ENCODE data around the gene CACNA2D3. TPM values are rescaled to one million over a fixed set of nuclear protein-coding genes. Genes with fewer than 3 reads are reported as not detected.

Gene CACNA2D3
- total RNA-seq, 1 experiment from 2014 or later, result not detected

DNA sequence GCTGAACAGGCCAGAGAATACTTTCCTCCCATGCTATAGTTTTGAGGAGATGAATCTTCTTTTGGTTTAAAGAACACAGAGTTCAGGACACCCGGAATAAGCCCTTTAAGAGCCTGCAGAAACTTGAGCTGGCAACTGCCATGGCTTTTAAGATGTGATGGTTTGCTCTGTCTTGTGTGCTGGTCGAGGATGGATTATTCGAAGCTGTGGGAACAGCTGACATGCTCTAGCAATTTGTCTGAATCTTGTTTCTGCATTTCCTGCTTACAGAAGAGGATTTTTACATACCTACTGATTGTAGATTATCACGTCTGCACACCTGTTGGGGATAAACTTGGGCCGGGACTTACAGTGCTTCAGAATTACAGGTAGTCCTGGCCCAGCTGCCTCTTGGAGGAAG lies 408.6 kb downstream of the CACNA2D3 start:
- in situ Hi-C loops (cut with HindIII; ENCODE audit: low sequenced_read_pairs), result no loop called here
- DNase-seq (ENCODE audit: low spot score), result no peak

GRCh38 chr3:54531741-54532140 lies 409.4 kb downstream of the CACNA2D3 start:
- DNase-seq (ENCODE audit: low spot score), result no peak
- in situ Hi-C loops (cut with HindIII; ENCODE audit: low sequenced_read_pairs), result no loop called here

GRCh38 chr3:54533856-54534255 lies 411.5 kb downstream of the CACNA2D3 start:
- in situ Hi-C loops (cut with HindIII; ENCODE audit: low sequenced_read_pairs), result no loop called here
- no peak for DNase-seq (ENCODE audit: low spot score)

GRCh38 chr3:54535619-54536018 lies 413.3 kb downstream of the CACNA2D3 start:
- DNase-seq (ENCODE audit: low spot score), result peak; percentile 12
- in situ Hi-C loops (cut with HindIII; ENCODE audit: low sequenced_read_pairs), result no loop called here

- in situ Hi-C loops (cut with HindIII; ENCODE audit: low sequenced_read_pairs), result no loop called here
- peak; percentile 83 for DNase-seq (ENCODE audit: low spot score)
These were observed 414.1 kb downstream of the CACNA2D3 start for GRCh38 chr3:54536450-54536849.

- DNase-seq (ENCODE audit: low spot score), result no peak
- in situ Hi-C loops (cut with HindIII; ENCODE audit: low sequenced_read_pairs), result no loop called here
These were observed 415.2 kb downstream of the CACNA2D3 start for GRCh38 chr3:54537506-54537905.

GRCh38 chr3:54538346-54538745 lies 416.0 kb downstream of the CACNA2D3 start:
- in situ Hi-C loops (cut with HindIII; ENCODE audit: low sequenced_read_pairs), result no loop called here

GRCh38 chr3:54541369-54541768 lies 419.0 kb downstream of the CACNA2D3 start:
- in situ Hi-C loops (cut with HindIII; ENCODE audit: low sequenced_read_pairs), result no loop called here
- no peak for DNase-seq (ENCODE audit: low spot score)

More at GRCh38 chr3:54538346-54538745, 416.0 kb downstream of the CACNA2D3 start:
- no peak for DNase-seq (ENCODE audit: low spot score)

GRCh38 chr3:54543446-54543845 lies 421.1 kb downstream of the CACNA2D3 start:
- no peak for DNase-seq (ENCODE audit: low spot score)
- in situ Hi-C loops (cut with HindIII; ENCODE audit: low sequenced_read_pairs), result no loop called here

- DNase-seq (ENCODE audit: low spot score), result no peak
- in situ Hi-C loops (cut with HindIII; ENCODE audit: low sequenced_read_pairs), result no loop called here
These were observed 424.7 kb downstream of the CACNA2D3 start for GRCh38 chr3:54547051-54547450.

GRCh38 chr3:54547846-54548245 lies 425.5 kb downstream of the CACNA2D3 start:
- no peak for DNase-seq (ENCODE audit: low spot score)
- in situ Hi-C loops (cut with HindIII; ENCODE audit: low sequenced_read_pairs), result no loop called here

- in situ Hi-C loops (cut with HindIII; ENCODE audit: low sequenced_read_pairs), result no loop called here
- DNase-seq (ENCODE audit: low spot score), result no peak
These were observed 427.4 kb downstream of the CACNA2D3 start for GRCh38 chr3:54549607-54550220.

GRCh38 chr3:54550221-54550977 lies 428.0 kb downstream of the CACNA2D3 start:
- no peak for DNase-seq (ENCODE audit: low spot score)
- in situ Hi-C loops (cut with HindIII; ENCODE audit: low sequenced_read_pairs), result no loop called here

- DNase-seq (ENCODE audit: low spot score), result no peak
These were observed 434.3 kb downstream of the CACNA2D3 start for GRCh38 chr3:54556630-54557029.

DNA sequence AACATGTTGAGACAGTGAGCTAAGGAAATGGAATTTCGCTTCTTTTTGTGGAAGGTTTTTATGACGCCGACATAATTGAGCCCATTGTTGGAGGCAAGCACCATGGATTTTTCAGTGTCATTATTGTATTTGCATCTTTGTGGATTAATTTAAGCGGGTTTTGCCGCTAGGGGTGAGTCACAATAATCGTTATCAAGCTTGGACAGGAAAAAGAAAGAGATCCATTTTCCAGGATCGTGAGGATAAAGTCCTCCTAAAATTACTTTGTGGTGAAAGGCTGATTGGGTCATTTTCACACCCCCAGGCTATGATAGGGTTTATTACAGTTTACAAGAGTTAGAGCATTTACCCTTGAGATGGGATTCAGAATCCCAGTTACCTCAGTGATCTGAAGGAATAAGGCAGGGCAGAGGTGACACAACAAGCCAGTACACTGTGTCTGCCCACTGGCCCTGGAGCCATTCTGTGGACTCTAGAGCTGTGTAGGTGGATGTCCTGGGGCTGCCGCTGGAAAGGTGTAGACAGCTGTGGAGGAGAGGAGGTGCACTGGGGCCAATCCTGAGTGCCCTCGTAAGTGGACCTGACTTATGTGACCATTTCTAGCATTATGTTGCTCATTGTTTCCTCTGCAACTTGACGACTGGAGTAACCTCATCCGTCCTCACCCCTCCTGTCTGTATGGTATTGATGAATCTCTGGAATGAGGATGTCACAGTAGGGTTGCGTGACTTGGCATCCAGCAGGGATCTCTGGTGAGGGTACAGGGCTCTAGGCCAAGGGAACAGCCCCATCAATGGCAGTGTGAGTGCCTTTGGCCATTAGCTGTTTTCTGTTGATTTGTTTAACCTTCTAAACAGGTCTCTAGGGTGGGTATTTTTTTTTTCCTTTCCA lies 435.4 kb downstream of the CACNA2D3 start:
- DNase-seq (ENCODE audit: low spot score), result no peak
- in situ Hi-C loops (cut with HindIII; ENCODE audit: low sequenced_read_pairs), result no loop called here

More at GRCh38 chr3:54556630-54557029, 434.3 kb downstream of the CACNA2D3 start:
- in situ Hi-C loops (cut with HindIII; ENCODE audit: low sequenced_read_pairs), result no loop called here

GRCh38 chr3:54563501-54564200 lies 441.3 kb downstream of the CACNA2D3 start:
- DNase-seq (ENCODE audit: low spot score), result no peak
- in situ Hi-C loops (cut with HindIII; ENCODE audit: low sequenced_read_pairs), result no loop called here

- in situ Hi-C loops (cut with HindIII; ENCODE audit: low sequenced_read_pairs), result no loop called here
- no peak for DNase-seq (ENCODE audit: low spot score)
These were observed 442.1 kb downstream of the CACNA2D3 start for GRCh38 chr3:54564374-54564925.

DNA sequence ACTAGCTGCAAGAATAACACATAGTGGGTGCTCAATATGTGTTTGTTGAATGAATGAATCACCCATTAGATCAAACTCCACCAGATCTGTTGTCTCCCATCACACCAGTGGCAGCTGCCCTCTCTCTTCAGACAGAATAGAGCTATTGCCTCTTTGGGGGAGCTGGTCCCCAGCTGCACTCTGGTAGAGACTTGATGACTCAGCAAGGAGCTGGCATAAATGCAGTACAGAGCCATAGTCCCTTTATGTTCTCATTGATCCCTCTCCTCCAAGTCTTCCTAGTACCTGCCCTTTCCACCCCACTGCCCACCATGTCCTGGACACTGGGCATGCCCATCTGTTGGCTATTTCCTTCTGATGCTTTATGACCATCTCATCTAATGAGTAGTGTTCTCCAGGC lies 443.6 kb downstream of the CACNA2D3 start:
- in situ Hi-C loops (cut with HindIII; ENCODE audit: low sequenced_read_pairs), result no loop called here
- DNase-seq (ENCODE audit: low spot score), result no peak

DNA sequence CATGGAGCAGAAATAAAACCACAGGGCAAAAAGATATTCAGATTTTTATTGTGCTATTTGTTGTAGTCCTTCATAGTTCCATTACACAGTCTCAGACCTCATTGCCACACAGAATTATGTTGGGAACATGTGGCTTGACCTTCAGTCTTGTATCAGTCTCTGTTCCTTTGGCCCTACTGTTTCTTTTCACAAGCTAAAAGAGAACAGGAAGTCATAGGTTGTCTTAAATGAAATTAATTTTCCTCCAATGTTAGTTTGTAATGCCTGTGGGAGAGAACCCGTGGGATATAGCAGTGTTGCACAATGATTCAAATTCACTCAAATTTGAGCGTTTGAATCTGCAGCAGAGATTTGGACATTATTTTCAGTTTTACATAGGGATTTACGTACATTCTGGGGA lies 445.6 kb downstream of the CACNA2D3 start:
- DNase-seq (ENCODE audit: low spot score), result no peak
- in situ Hi-C loops (cut with HindIII; ENCODE audit: low sequenced_read_pairs), result no loop called here
